Measurements from ENCODE around the gene AHCYL2. TPM values are rescaled to one million over a fixed set of nuclear protein-coding genes. Genes with fewer than 3 reads are reported as not detected.

Gene AHCYL2
- total and polyA plus RNA-seq, 2 of the 8 experiments (the other 6 are each of a cell fraction or from before 2014, with no cell fraction given): 20.7 to 25.4 TPM

GRCh38 chr7:129450295-129450694 lies 225.5 kb downstream of the AHCYL2 start (continued):
- TF ChIP-seq SP2 (IDR thresholded peaks at IDR 0.05; ENCODE audit: low read length): no peak
- no peak for TF ChIP-seq ATF3 (IDR thresholded peaks at IDR 0.05; ENCODE audit: insufficient read depth, low read depth, low read length)
- TF ChIP-seq TCF12 (IDR thresholded peaks at IDR 0.05; ENCODE audit: low read depth, low read length): no peak
- TF ChIP-seq, protein P1, sequence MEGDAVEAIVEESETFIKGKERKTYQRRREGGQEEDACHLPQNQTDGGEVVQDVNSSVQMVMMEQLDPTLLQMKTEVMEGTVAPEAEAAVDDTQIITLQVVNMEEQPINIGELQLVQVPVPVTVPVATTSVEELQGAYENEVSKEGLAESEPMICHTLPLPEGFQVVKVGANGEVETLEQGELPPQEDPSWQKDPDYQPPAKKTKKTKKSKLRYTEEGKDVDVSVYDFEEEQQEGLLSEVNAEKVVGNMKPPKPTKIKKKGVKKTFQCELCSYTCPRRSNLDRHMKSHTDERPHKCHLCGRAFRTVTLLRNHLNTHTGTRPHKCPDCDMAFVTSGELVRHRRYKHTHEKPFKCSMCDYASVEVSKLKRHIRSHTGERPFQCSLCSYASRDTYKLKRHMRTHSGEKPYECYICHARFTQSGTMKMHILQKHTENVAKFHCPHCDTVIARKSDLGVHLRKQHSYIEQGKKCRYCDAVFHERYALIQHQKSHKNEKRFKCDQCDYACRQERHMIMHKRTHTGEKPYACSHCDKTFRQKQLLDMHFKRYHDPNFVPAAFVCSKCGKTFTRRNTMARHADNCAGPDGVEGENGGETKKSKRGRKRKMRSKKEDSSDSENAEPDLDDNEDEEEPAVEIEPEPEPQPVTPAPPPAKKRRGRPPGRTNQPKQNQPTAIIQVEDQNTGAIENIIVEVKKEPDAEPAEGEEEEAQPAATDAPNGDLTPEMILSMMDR (IDR thresholded peaks at IDR 0.05; ENCODE audit: control extremely low read depth in 1 of 3, insufficient read depth in 1 of 3, low read depth in 1 of 3, low read length in 3 of 3): no peak
- TF ChIP-seq RXRA (IDR thresholded peaks at IDR 0.05; ENCODE audit: insufficient read depth, low read depth, low read length): no peak
- TF ChIP-seq TBP (IDR thresholded peaks at IDR 0.05; ENCODE audit: low read depth, low read length): no peak
- TF ChIP-seq, protein P2, sequence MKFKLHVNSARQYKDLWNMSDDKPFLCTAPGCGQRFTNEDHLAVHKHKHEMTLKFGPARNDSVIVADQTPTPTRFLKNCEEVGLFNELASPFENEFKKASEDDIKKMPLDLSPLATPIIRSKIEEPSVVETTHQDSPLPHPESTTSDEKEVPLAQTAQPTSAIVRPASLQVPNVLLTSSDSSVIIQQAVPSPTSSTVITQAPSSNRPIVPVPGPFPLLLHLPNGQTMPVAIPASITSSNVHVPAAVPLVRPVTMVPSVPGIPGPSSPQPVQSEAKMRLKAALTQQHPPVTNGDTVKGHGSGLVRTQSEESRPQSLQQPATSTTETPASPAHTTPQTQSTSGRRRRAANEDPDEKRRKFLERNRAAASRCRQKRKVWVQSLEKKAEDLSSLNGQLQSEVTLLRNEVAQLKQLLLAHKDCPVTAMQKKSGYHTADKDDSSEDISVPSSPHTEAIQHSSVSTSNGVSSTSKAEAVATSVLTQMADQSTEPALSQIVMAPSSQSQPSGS (IDR thresholded peaks at IDR 0.05; ENCODE audit: low read length): no peak
